ENCODE measurements around the gene PPP1R9B.

Gene PPP1R9B

GRCh38 chr17:50141026-50141744 is 9.3 kb downstream of the PPP1R9B start:
- DNase-seq (ENCODE audit: low spot score): no peak
- H3K9me3 Mint-ChIP-seq: no peaks in the 10 kb centered on the region
- H3K27ac Mint-ChIP-seq: peak overlapping the region; percentile 88
- no peaks in the 10 kb centered on the region for H3K27me3 Mint-ChIP-seq (ENCODE audit: low read depth)
- H3K36me3 Mint-ChIP-seq (ENCODE audit: low read depth): peaks cover 91% of the 10 kb centered on the region
- H3K4me1 Mint-ChIP-seq (ENCODE audit: low read depth): peaks cover 66% of the 10 kb centered on the region
- peak overlapping the region; percentile 86 for H3K4me3 Mint-ChIP-seq

- Mint-ChIP-seq H3K36me3 (ENCODE audit: low read depth) (peaks cover 90% of the 10 kb centered on the region), H3K27ac (peak overlapping the region; percentile 88), H3K4me3 (peak overlapping the region; percentile 86), H3K27me3 (ENCODE audit: low read depth) (no peaks in the 10 kb centered on the region), H3K9me3 (no peaks in the 10 kb centered on the region), H3K4me1 (ENCODE audit: low read depth) (peaks cover 59% of the 10 kb centered on the region)
- peak; percentile 75 for DNase-seq (ENCODE audit: low spot score)
Observed at GRCh38 chr17:50139950-50140885, 10.3 kb downstream of the PPP1R9B start.

- no peak for DNase-seq (ENCODE audit: low spot score)
- Mint-ChIP-seq H3K27ac (peak overlapping the region; percentile 88), H3K4me3 (peak overlapping the region; percentile 86), H3K36me3 (ENCODE audit: low read depth) (peaks cover 85% of the 10 kb centered on the region), H3K4me1 (ENCODE audit: low read depth) (peaks cover 51% of the 10 kb centered on the region), H3K27me3 (ENCODE audit: low read depth) (no peaks in the 10 kb centered on the region), H3K9me3 (no peaks in the 10 kb centered on the region)
Observed at GRCh38 chr17:50139185-50139783, 11.2 kb downstream of the PPP1R9B start.

GRCh38 chr17:50137042-50137441 is 13.4 kb downstream of the PPP1R9B start:
- no peaks in the 10 kb centered on the region for H3K27me3 Mint-ChIP-seq (ENCODE audit: low read depth)
- H3K9me3 Mint-ChIP-seq: no peaks in the 10 kb centered on the region
- DNase-seq (ENCODE audit: low spot score): no peak
- peaks cover 38% of the 10 kb centered on the region for H3K4me1 Mint-ChIP-seq (ENCODE audit: low read depth)
- peaks cover 77% of the 10 kb centered on the region for H3K36me3 Mint-ChIP-seq (ENCODE audit: low read depth)
- no peak overlapping the region for H3K4me3 Mint-ChIP-seq
- no peak overlapping the region for H3K27ac Mint-ChIP-seq

GRCh38 chr17:50136096-50136687 is 14.3 kb downstream of the PPP1R9B start:
- no peaks in the 10 kb centered on the region for H3K9me3 Mint-ChIP-seq
- H3K27ac Mint-ChIP-seq: peak overlapping the region; percentile 45
- no peak overlapping the region for H3K4me3 Mint-ChIP-seq
- peaks cover 36% of the 10 kb centered on the region for H3K4me1 Mint-ChIP-seq (ENCODE audit: low read depth)
- peaks cover 75% of the 10 kb centered on the region for H3K36me3 Mint-ChIP-seq (ENCODE audit: low read depth)
- no peak for DNase-seq (ENCODE audit: low spot score)
- no peaks in the 10 kb centered on the region for H3K27me3 Mint-ChIP-seq (ENCODE audit: low read depth)

- Mint-ChIP-seq H3K27ac (no peak overlapping the region), H3K4me1 (ENCODE audit: low read depth) (peaks cover 35% of the 10 kb centered on the region)
Observed at GRCh38 chr17:50135316-50136095, 15.0 kb downstream of the PPP1R9B start.

GRCh38 chr17:50134206-50135110 is 16.0 kb downstream of the PPP1R9B start:
- Mint-ChIP-seq H3K27me3 (ENCODE audit: low read depth) (peaks cover 7% of the 10 kb centered on the region), H3K27ac (no peak overlapping the region), H3K36me3 (ENCODE audit: low read depth) (peaks cover 64% of the 10 kb centered on the region), H3K9me3 (no peaks in the 10 kb centered on the region), H3K4me1 (ENCODE audit: low read depth) (peaks cover 26% of the 10 kb centered on the region), H3K4me3 (no peak overlapping the region)
- DNase-seq (ENCODE audit: low spot score): no peak

More at GRCh38 chr17:50135316-50136095, 15.0 kb downstream of the PPP1R9B start:
- peaks cover 5% of the 10 kb centered on the region for H3K27me3 Mint-ChIP-seq (ENCODE audit: low read depth)
- H3K4me3 Mint-ChIP-seq: no peak overlapping the region
- peaks cover 74% of the 10 kb centered on the region for H3K36me3 Mint-ChIP-seq (ENCODE audit: low read depth)
- no peak for DNase-seq (ENCODE audit: low spot score)
- no peaks in the 10 kb centered on the region for H3K9me3 Mint-ChIP-seq

GRCh38 chr17:50133769-50134099 is 16.7 kb downstream of the PPP1R9B start:
- H3K27me3 Mint-ChIP-seq (ENCODE audit: low read depth): peaks cover 11% of the 10 kb centered on the region
- no peak overlapping the region for H3K4me3 Mint-ChIP-seq
- H3K9me3 Mint-ChIP-seq: no peaks in the 10 kb centered on the region
- DNase-seq (ENCODE audit: low spot score): no peak
- peaks cover 57% of the 10 kb centered on the region for H3K36me3 Mint-ChIP-seq (ENCODE audit: low read depth)
- peaks cover 27% of the 10 kb centered on the region for H3K4me1 Mint-ChIP-seq (ENCODE audit: low read depth)
- H3K27ac Mint-ChIP-seq: no peak overlapping the region

- no peaks in the 10 kb centered on the region for H3K9me3 Mint-ChIP-seq
- peaks cover 16% of the 10 kb centered on the region for H3K27me3 Mint-ChIP-seq (ENCODE audit: low read depth)
- H3K4me1 Mint-ChIP-seq (ENCODE audit: low read depth): peaks cover 30% of the 10 kb centered on the region
- H3K36me3 Mint-ChIP-seq (ENCODE audit: low read depth): peaks cover 51% of the 10 kb centered on the region
- DNase-seq (ENCODE audit: low spot score): no peak
- peak overlapping the region; percentile 41 for H3K27ac Mint-ChIP-seq
- H3K4me3 Mint-ChIP-seq: no peak overlapping the region
Observed at GRCh38 chr17:50133028-50133768, 17.3 kb downstream of the PPP1R9B start.

- H3K9me3 Mint-ChIP-seq: no peaks in the 10 kb centered on the region
- DNase-seq (ENCODE audit: low spot score): no peak
- no peak overlapping the region for H3K4me3 Mint-ChIP-seq
- peak overlapping the region; percentile 62 for H3K27ac Mint-ChIP-seq
- peaks cover 42% of the 10 kb centered on the region for H3K36me3 Mint-ChIP-seq (ENCODE audit: low read depth)
- H3K4me1 Mint-ChIP-seq (ENCODE audit: low read depth): peaks cover 32% of the 10 kb centered on the region
- H3K27me3 Mint-ChIP-seq (ENCODE audit: low read depth): peaks cover 25% of the 10 kb centered on the region
Observed at GRCh38 chr17:50132104-50132794, 18.2 kb downstream of the PPP1R9B start.

GRCh38 chr17:50130559-50131305 is 19.7 kb downstream of the PPP1R9B start:
- Mint-ChIP-seq H3K9me3 (no peaks in the 10 kb centered on the region), H3K36me3 (ENCODE audit: low read depth) (peaks cover 28% of the 10 kb centered on the region), H3K27me3 (ENCODE audit: low read depth) (peaks cover 32% of the 10 kb centered on the region), H3K4me3 (peak overlapping the region; percentile 48), H3K4me1 (ENCODE audit: low read depth) (peaks cover 32% of the 10 kb centered on the region), H3K27ac (peak overlapping the region; percentile 31)
- no peak for DNase-seq (ENCODE audit: low spot score)

Measured in T-helper 2 cell treated with Interferon-gamma antibody and Interleukin-4, amounts not matched to agents 5 μg/mL and 100 μg/mL, for 36 hours (primary cell).